Measurements from ENCODE around the gene UBA1.

The UBA1 gene

GRCh38 chrX:47170861-47171692 lies 22.6 kb upstream of the UBA1 start:
- no peak for DNase-seq

DNA sequence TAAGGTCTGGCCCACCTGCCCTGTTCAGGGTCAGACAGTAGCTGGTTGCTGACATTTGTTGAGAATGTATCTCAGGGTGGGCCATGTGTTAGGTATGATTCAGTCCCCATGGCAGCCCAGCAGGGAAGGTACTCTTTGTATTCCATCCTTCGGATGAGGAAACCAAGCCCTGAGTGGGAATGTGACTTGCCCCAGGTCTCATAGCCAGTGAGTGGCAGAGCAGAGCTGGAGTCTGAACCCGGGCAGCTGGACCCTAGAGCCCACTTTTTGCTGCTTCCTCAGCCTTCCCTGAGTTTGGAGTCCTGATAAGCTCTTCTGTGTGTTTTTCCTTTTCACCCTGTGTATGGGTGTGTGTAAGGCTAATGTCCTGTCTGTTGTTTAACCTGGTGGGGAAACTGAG lies 21.6 kb upstream of the UBA1 start:
- DNase-seq, result no peak

- DNase-seq, result no peak
Measured at GRCh38 chrX:47172549-47172948, 21.1 kb upstream of the UBA1 start.

DNA sequence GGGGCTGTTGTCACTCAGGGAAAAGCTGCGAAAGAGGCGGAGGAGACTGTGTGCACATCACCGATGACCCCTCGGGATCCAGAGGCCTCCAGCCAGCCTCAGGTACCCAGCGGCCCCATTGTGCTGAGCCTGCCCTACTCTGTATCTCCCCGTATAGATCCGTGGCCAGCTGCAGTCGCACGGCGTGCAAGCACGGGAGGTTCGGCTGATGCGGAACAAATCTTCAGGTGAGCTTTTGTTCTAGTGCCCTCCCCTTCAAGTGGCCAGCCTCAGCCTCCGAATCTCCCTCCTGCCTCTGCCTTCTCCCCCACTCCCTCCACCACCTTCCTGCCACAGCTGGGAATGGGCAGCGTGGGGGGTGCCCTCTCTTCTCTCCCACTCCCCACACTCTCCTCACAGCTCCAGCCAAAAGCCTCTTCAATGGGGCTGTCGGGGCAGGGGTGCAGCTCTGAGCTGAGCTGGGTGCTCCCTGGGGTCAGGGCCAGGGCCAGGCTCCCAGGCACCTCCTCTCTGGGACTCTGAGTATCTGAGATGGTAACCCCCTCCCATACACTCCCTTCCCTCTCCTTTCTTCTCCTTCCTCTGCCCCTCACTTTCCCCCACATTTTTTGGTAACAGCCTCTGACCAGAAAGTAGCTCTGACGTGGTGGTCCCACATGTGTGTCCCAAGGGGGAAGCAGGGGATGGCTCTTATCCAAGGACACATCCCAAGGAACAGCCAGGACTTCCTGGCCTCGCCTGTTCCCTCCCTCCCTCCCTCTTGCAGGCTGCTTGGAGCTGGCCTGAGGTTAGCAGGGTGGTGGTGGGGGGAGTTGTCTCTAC lies 20.4 kb upstream of the UBA1 start:
- no peak for DNase-seq

GRCh38 chrX:47174376-47174775 lies 19.3 kb upstream of the UBA1 start:
- no peak for DNase-seq

GRCh38 chrX:47174846-47175587 lies 18.6 kb upstream of the UBA1 start:
- DNase-seq, result no peak

DNA sequence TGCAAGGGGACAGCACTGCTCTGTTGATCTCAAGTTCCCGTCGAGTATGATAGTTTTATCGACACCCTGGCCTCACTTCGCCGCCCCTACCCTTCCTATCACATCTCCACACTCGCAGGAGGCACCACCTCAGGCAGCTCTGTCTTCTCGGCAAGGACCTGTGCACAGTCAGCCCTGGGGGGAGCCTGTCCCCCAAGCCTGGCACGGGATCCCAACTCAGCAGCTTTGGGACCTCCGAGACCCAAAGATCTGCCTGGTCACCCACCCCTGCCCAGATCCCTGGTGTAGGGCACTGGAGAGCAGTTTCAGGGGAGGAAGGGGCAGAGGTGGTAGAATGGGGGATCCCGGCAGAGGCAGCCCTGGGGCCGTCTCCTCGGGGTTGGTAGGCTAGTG lies 18.0 kb upstream of the UBA1 start:
- DNase-seq, result no peak

- no peak for DNase-seq
Measured at GRCh38 chrX:47176101-47176740, 17.4 kb upstream of the UBA1 start.

GRCh38 chrX:47177079-47177478 lies 16.6 kb upstream of the UBA1 start:
- DNase-seq, result no peak

DNA sequence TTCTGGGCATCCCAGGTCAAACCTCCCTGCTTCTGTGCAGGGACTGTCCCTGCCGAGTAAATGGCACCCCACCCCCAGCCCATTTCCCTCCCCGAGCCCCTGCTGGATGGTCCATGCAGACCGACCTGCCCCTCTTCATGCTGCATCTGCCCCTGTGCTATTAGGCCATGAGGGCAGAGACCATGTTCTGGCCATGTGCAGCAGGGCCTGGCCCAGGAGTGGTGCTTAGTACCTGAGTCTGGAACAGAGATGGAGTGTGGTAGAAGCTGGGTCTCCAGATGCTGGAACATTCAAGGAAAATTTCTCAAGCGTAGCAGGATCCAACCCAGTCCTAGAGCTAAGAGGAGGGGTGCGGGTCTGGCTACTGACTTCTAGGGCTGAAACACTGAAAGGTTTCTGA lies 15.3 kb upstream of the UBA1 start:
- no peak for DNase-seq

GRCh38 chrX:47179221-47179927 lies 14.3 kb upstream of the UBA1 start:
- DNase-seq, result no peak

- DNase-seq, result no peak
Measured at GRCh38 chrX:47179928-47180255, 13.7 kb upstream of the UBA1 start.

- DNase-seq, result no peak
Measured at GRCh38 chrX:47180346-47180745, 13.3 kb upstream of the UBA1 start.

- DNase-seq, result no peak
Measured at GRCh38 chrX:47181301-47181700, 12.3 kb upstream of the UBA1 start.

DNA sequence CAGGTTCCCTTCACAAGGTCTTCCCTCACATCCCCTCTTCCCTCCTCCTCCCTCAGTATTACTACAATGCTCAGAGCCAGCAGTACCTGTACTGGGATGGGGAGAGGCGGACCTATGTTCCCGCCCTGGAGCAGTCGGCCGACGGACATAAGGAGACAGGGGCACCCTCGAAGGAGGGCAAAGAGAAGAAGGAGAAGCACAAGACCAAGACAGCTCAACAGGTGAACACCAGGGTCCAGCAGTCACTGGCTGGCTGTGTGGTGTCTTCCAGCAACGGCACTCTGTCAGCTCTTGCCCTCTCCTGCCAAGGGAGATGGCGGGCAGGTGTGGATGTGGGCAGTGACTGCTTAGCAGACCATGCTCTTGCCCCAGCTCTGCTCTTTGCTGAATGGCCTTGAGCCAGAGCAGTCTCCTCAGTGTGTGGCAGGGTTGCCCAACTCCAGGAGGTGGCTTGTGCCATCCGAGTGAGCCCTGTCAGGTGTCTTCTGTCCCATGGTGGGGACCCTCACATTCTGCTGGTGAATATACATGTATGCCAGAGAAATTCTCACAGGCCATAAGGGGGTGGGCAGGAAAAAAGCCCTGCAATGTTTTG lies 11.4 kb upstream of the UBA1 start:
- DNase-seq, result no peak

DNA sequence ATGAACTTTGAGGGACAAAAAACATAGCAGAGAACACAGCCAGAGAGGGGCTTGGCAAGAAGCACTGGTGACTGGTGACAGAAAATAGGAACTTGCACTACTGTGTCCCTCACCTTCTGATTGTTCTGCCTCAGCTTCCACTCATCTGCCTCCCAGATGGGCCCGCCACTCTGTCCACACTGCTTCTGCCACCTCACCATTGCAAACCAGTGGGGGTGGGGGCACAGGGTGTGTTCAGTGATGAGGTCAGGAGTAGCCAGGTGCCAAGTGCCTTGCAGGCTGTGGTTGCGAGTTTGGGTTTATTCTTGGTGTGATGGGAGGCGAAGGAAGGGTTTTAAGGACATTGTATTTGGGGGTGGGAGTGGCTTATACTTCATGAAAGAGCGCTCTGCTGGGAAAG lies 9.1 kb upstream of the UBA1 start:
- no peak for DNase-seq

DNA sequence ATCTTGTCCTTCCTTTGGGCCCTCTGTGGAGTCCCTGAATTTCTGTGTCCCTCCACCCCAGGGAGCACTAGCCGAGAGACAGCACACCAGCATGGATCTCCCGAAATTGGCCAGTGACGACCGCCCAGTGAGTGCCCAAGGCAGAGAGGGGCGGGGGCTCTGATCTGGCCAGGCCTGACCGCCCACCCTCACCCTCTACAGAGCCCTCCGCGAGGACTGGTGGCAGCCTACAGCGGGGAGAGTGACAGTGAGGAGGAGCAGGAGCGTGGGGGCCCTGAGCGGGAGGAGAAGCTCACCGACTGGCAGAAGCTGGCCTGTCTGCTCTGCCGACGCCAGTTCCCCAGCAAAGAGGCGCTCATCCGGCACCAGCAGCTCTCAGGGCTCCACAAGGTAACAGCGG lies 8.4 kb upstream of the UBA1 start:
- no peak for DNase-seq

DNA sequence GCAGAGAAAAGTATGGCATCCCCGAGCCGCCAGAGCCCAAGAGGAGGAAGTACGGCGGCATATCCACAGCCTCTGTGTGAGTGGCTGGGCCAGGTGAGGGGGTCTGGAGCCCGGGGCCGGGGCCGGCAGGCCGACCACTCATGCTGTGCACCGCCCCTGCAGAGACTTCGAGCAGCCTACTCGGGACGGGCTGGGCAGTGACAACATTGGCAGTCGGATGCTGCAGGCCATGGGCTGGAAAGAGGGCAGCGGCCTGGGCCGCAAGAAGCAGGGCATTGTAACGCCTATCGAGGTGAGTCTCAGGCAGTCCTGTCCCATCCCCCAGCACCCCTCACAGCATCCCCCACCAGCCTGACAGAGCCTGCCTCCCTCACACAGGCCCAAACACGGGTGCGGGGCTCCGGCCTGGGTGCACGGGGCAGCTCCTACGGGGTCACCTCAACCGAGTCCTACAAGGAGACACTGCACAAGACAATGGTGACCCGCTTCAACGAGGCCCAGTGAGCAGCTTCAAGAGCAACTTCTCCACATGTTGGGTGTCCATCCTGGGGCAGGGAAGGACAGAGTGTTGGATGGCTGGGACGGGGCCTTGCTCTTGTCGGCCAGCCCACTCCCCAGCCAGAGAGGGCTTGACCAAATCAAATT lies 7.4 kb upstream of the UBA1 start:
- no peak for DNase-seq

DNA sequence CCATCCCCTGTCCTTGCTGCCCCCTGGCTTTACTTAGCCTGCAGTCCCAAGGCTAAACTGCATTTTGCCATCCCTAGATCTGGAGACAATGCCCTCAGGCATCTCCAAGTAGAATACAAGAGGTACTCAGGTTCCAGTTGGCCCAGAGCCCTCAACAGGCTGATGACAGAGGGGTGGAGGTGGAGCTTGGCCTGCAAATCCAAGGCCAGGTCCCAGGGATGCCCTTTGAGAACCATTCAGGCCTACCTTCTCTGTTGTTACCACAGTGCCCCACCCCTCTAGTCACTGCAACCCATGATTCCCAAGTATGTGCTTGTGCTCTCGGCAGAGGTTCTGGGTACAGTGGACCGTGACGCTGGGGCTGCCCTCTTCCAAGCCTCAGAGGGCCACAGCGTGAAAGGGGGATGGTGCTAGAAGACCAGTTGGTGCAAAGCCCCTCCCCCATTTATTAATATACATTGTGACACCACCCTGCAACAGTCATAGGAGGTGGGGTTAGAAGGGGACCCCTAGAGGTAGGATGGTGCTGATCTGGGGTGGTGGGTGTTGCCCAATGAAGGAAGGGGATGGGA lies 6.4 kb upstream of the UBA1 start:
- DNase-seq, result no peak

DNA sequence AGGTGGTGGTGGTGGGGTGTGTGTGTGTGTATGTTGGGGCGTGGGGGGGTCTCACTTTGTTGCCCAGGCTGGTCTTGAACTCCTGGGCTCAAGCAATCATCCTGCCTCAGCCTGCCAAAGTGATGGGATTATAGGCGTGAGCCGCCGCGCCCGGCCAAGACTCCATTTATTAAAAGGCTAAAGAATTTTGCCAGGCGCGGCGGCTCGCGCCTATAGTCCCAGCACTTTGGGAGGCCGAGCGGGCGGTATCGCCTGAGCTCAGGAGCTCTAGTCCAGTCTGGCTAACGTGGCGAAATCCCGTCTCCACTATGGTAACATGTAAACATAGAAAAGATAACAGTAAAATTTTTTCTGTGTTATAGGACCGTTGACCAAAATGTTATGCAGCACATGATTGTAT lies 3.7 kb upstream of the UBA1 start:
- DNase-seq, result no peak
